ENCODE data around the gene CBLN1. TPM values are rescaled to one million over a fixed set of nuclear protein-coding genes. Genes with fewer than 3 reads are reported as not detected.

CBLN1 gene
- total RNA-seq, 1 experiment from 2014 or later = 5.6 TPM

DNA sequence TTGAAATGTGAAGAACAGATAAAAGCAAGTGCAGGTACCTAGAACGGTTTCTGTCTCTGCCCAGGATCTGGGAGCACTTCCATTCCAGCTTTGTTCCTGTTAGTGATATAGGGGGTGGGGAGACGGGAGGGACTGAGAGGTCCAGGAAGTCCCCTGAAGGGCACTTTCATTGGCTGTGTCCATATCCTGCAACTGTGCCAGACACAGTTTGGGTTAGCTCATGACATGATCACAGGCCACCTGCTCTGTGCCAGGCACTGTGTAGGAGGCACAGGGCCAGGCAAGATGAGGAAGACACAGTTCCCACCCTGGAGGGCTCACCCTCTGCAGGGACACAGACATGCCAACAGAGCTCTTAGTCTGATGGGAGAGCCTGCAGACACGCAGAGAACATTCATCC lies 7.9 kb downstream of the CBLN1 start:
- Histone ChIP-seq H3K79me1 (ENCODE audit: insufficient read depth, low read depth, low read length, poor library complexity, severe bottlenecking) (no peaks in the 10 kb centered on the region), H4K5ac (ENCODE audit: insufficient read length, low read depth, low read length) (no peak overlapping the region), H2BK5ac (ENCODE audit: insufficient read length, low read length) (no peak overlapping the region), H3K4me2 (ENCODE audit: insufficient read depth, insufficient read length, low read length) (no peak overlapping the region), H3K27ac (ENCODE audit: insufficient read length, low read depth, low read length) (no peak overlapping the region), H4K91ac (ENCODE audit: insufficient read length, low read depth, low read length) (no peak overlapping the region), H2BK20ac (ENCODE audit: low read depth, low read length, poor library complexity, severe bottlenecking) (no peak overlapping the region), H2BK120ac (ENCODE audit: low read depth, low read length, poor library complexity, severe bottlenecking) (no peak overlapping the region), H2BK15ac (ENCODE audit: low read depth, low read length) (no peak overlapping the region), H2BK12ac (ENCODE audit: insufficient read length, low read depth, low read length) (no peak overlapping the region), H3K18ac (ENCODE audit: insufficient read length, low read depth, low read length) (no peak overlapping the region), H3K9ac (ENCODE audit: extremely low read depth, insufficient read length, low read length) (no peak overlapping the region), H3K4me1 (ENCODE audit: insufficient read depth, low read length) (0 out of 2 replicates have a peak, but pooled peaks cover 5% of the 10 kb centered on the region), H3K27me3 (ENCODE audit: insufficient read depth, low read length) (peaks cover 60% of the 10 kb centered on the region), H3T11ph (ENCODE audit: low read length) (no peak overlapping the region), H3K23ac (ENCODE audit: insufficient read length, low read depth, low read length) (no peak overlapping the region), H3K4ac (ENCODE audit: low read depth, low read length) (no peak overlapping the region), H3K23me2 (ENCODE audit: insufficient read length, low read depth, low read length, poor library complexity, severe bottlenecking) (no peaks in the 10 kb centered on the region), H2AFZ (ENCODE audit: low read length) (no peak overlapping the region), H4K8ac (replicated peaks; ENCODE audit: insufficient read length, low read depth, low read length) (no peak overlapping the region), H3K79me2 (ENCODE audit: insufficient read depth, low read length) (no peaks in the 10 kb centered on the region), H2AK5ac (ENCODE audit: insufficient read length, low read length) (no peak overlapping the region), H3K56ac (ENCODE audit: insufficient read length, low read depth, low read length) (no peak overlapping the region), H3K14ac (ENCODE audit: insufficient read depth, low read length) (no peak overlapping the region), H4K20me1 (ENCODE audit: control insufficient read depth, insufficient read depth, insufficient read length) (no peaks in the 10 kb centered on the region), H3K9me3 (ENCODE audit: control insufficient read depth, low read depth, low read length) (no peaks in the 10 kb centered on the region)
- H3K27ac Mint-ChIP-seq = no peak overlapping the region
- TF ChIP-seq, protein P1, sequence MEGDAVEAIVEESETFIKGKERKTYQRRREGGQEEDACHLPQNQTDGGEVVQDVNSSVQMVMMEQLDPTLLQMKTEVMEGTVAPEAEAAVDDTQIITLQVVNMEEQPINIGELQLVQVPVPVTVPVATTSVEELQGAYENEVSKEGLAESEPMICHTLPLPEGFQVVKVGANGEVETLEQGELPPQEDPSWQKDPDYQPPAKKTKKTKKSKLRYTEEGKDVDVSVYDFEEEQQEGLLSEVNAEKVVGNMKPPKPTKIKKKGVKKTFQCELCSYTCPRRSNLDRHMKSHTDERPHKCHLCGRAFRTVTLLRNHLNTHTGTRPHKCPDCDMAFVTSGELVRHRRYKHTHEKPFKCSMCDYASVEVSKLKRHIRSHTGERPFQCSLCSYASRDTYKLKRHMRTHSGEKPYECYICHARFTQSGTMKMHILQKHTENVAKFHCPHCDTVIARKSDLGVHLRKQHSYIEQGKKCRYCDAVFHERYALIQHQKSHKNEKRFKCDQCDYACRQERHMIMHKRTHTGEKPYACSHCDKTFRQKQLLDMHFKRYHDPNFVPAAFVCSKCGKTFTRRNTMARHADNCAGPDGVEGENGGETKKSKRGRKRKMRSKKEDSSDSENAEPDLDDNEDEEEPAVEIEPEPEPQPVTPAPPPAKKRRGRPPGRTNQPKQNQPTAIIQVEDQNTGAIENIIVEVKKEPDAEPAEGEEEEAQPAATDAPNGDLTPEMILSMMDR (conservative IDR thresholded peaks at IDR 0.05) = no peak
- DNase-seq = no peak
- WGBS (ENCODE audit: extremely low coverage, insufficient read length, low lambda C conversion rate) = no CpG with 5 or more reads among the region's 3 CpGs
- H3K27me3 Mint-ChIP-seq (ENCODE audit: low read depth) = peaks cover 97% of the 10 kb centered on the region
- no peak overlapping the region for H3K4me3 Mint-ChIP-seq
- H3K36me3 Mint-ChIP-seq (ENCODE audit: insufficient read depth in 1 of 3, low read depth in 3 of 3) = no peaks in the 10 kb centered on the region; a peak in 2 of 7 replicates
- peaks cover 0 to 4% of the 10 kb centered on the region in 2 experiments; a peak in 4 of 5 replicates for H3K9me3 Mint-ChIP-seq
- H3K4me1 Mint-ChIP-seq = peaks cover 26 to 47% of the 10 kb centered on the region in 2 experiments

All from H9 (cell line).